ENCODE data around the gene MYRIP.

Gene MYRIP

DNA sequence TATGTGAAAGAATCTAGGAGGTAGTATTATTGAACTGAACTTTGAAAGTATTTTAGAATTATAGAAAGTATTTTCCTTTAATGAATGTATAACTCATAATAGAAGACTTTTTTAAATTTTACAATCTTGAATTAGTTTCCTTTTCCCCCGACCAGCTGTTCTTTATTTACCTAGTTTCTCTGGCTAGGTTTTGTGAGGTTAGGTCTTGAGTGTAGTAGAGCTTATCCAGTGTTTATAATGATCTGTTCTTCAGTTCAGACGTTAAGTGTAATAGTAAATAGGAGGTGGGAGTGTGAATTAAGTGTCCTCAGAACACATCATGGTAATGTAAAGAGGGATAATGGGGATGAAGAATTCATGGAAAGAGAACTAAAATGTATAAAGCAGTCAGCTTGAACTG is 93.8 kb downstream of the MYRIP start:
- Histone ChIP-seq H3K9me3 (no peaks in the 10 kb centered on the region), H3K27ac (no peak overlapping the region), H3K4me3 (ENCODE audit: low read depth in 1 of 2, low read length in 1 of 2) (no peak overlapping the region), H3K27me3 (no peaks in the 10 kb centered on the region), H3K36me3 (no peaks in the 10 kb centered on the region), H3K4me1 (ENCODE audit: control insufficient read depth in 1 of 2, insufficient read depth in 1 of 2, low read depth in 1 of 2, low read length in 1 of 2) (no peaks in the 10 kb centered on the region)
- no peak for TF ChIP-seq CTCF (IDR thresholded peaks at IDR 0.05)

DNA sequence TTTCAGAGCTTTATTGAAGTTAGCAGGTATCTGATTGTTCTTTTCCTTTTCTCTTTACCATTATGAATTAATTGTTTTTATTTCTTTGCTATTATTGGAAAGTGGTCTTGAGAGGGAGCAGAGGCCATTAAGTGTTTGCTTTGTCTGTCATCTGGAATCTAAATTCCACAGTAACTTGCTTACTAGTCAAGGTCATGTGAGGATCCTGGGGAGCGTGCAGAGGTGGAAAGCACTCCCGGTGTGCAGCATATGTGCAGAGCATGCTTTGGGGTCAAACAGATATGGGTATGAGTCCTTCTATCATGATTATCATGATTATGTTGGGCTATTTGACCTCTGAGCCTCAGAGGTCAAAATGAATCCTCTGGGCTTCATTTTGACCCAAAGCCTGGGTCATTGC is 96.4 kb downstream of the MYRIP start:
- H3K4me1 ChIP-seq (ENCODE audit: control insufficient read depth in 1 of 2, insufficient read depth in 1 of 2, low read depth in 1 of 2, low read length in 1 of 2): no peaks in the 10 kb centered on the region
- no peak overlapping the region for H3K27ac ChIP-seq
- H3K36me3 ChIP-seq: no peaks in the 10 kb centered on the region
- H3K27me3 ChIP-seq: no peaks in the 10 kb centered on the region
- H3K9me3 ChIP-seq: no peaks in the 10 kb centered on the region
- TF ChIP-seq CTCF (IDR thresholded peaks at IDR 0.05): no peak
- no peak overlapping the region for H3K4me3 ChIP-seq (ENCODE audit: low read depth in 1 of 2, low read length in 1 of 2)

GRCh38 chr3:39907981-39908380 is 98.6 kb downstream of the MYRIP start:
- Histone ChIP-seq H3K9me3 (no peaks in the 10 kb centered on the region), H3K36me3 (no peaks in the 10 kb centered on the region), H3K4me1 (ENCODE audit: control insufficient read depth in 1 of 2, insufficient read depth in 1 of 2, low read depth in 1 of 2, low read length in 1 of 2) (no peaks in the 10 kb centered on the region), H3K27ac (no peak overlapping the region), H3K27me3 (no peaks in the 10 kb centered on the region), H3K4me3 (ENCODE audit: low read depth in 1 of 2, low read length in 1 of 2) (no peak overlapping the region)
- TF ChIP-seq CTCF (IDR thresholded peaks at IDR 0.05): no peak

GRCh38 chr3:39910135-39910534 is 100.7 kb downstream of the MYRIP start:
- H3K4me3 ChIP-seq (ENCODE audit: low read depth in 1 of 2, low read length in 1 of 2): no peak overlapping the region
- H3K4me1 ChIP-seq (ENCODE audit: control insufficient read depth in 1 of 2, insufficient read depth in 1 of 2, low read depth in 1 of 2, low read length in 1 of 2): no peaks in the 10 kb centered on the region
- no peaks in the 10 kb centered on the region for H3K9me3 ChIP-seq
- H3K27me3 ChIP-seq: no peaks in the 10 kb centered on the region
- H3K36me3 ChIP-seq: no peaks in the 10 kb centered on the region
- H3K27ac ChIP-seq: no peak overlapping the region
- TF ChIP-seq CTCF (IDR thresholded peaks at IDR 0.05): no peak

GRCh38 chr3:39910826-39911464 is 101.5 kb downstream of the MYRIP start:
- Histone ChIP-seq H3K9me3 (no peaks in the 10 kb centered on the region), H3K27ac (no peak overlapping the region), H3K4me1 (ENCODE audit: control insufficient read depth in 1 of 2, insufficient read depth in 1 of 2, low read depth in 1 of 2, low read length in 1 of 2) (no peaks in the 10 kb centered on the region), H3K4me3 (ENCODE audit: low read depth in 1 of 2, low read length in 1 of 2) (no peak overlapping the region), H3K27me3 (no peaks in the 10 kb centered on the region), H3K36me3 (no peaks in the 10 kb centered on the region)
- no peak for TF ChIP-seq CTCF (IDR thresholded peaks at IDR 0.05)
